ENCODE results near the gene DHRS2.

Gene DHRS2

DNA sequence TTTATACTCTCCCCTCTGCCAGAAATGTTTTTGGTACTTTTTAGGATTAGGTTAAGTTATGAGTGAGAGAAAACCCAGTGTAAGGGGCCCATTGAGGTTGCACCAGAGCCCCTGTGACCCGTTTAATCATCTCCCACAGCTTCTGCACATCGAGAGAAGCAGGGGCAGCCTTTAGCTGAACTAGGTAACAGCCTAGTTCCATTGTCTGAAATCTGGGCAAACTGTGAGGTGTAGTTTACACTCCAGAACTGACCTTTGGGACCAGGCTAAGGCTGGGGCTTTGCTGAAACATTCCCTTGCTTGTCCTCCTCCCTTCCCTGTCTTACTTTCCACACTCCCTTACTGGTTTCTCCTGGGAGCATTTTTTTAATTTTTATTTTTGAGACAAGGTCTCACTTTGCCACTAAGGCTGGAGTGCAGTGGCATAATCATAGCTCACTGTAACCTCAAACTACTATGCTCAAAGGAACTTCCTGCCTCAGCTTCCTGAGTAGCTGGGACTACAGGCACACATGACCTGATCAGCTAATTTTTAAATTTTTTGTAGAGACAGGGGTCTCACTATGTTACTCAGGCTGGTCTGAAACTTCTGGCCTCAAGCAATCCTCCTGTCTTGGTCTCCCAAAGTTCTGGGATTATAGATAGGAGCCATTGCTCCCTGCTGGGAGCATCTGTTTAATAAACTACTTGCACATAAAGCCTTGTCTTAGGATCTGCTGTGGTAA, 25.9 kb upstream of the DHRS2 start:
- Histone ChIP-seq H2AFZ (ENCODE audit: low read depth, low read length) (peak overlapping the region; percentile 66), H3K4me3 (ENCODE audit: low read depth in 1 of 2, low read length in 2 of 2) (no peak overlapping the region), H3K4me1 (ENCODE audit: insufficient read depth, low read length) (peaks cover 17% of the 10 kb centered on the region), H4K20me1 (ENCODE audit: insufficient read depth, low read length) (no peaks in the 10 kb centered on the region), H3K4me2 (ENCODE audit: insufficient read depth, low read length) (peak overlapping the region; percentile 36; the same call in 1 of the 2 replicates), H3K79me2 (ENCODE audit: insufficient read depth, low read length) (no peaks in the 10 kb centered on the region), H3K9ac (ENCODE audit: low read depth, low read length) (no peak overlapping the region), H3K27me3 (ENCODE audit: insufficient read depth, low read length, poor library complexity) (peaks cover 6% of the 10 kb centered on the region), H3K27ac (ENCODE audit: low read length) (peak overlapping the region; percentile 57), H3K9me3 (ENCODE audit: insufficient read depth, low read length, severe bottlenecking) (peaks cover 3% of the 10 kb centered on the region), H3K36me3 (ENCODE audit: insufficient read depth, low read length) (no peaks in the 10 kb centered on the region)
- no peak for TF ChIP-seq EZH2 (IDR thresholded peaks at IDR 0.05; ENCODE audit: borderline replicate concordance, low read depth, low read length, severe bottlenecking)
- TF ChIP-seq, protein P1, sequence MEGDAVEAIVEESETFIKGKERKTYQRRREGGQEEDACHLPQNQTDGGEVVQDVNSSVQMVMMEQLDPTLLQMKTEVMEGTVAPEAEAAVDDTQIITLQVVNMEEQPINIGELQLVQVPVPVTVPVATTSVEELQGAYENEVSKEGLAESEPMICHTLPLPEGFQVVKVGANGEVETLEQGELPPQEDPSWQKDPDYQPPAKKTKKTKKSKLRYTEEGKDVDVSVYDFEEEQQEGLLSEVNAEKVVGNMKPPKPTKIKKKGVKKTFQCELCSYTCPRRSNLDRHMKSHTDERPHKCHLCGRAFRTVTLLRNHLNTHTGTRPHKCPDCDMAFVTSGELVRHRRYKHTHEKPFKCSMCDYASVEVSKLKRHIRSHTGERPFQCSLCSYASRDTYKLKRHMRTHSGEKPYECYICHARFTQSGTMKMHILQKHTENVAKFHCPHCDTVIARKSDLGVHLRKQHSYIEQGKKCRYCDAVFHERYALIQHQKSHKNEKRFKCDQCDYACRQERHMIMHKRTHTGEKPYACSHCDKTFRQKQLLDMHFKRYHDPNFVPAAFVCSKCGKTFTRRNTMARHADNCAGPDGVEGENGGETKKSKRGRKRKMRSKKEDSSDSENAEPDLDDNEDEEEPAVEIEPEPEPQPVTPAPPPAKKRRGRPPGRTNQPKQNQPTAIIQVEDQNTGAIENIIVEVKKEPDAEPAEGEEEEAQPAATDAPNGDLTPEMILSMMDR (IDR thresholded peaks at IDR 0.05; ENCODE audit: borderline replicate concordance, extremely low read depth, low read length, poor library complexity, severe bottlenecking): no peak
- ATAC-seq (ENCODE audit: insufficient read depth, low read depth): peak; percentile 98
- peak; percentile 42 for DNase-seq

DNA sequence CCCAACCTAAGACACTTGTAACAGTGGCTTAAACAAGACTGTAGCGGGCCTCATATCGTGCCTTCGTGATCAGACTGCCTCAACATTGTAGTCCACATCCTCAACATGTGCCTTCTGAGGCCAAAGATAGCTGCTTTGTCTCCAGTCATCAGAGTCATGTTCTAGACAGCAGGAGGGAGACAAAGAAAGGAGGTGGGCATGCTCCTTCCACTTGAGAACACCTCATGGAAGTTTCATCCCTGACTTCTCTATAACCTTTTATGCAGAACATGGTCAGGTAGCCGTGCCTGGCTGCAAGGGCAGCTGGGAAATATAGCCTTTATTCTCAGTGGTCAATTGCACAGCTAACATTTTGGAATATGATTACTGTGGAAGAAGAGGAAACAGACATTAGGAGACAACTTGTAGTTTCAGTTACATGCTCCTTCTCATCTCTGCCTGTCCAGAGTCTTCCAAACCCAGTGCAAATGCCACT, 25.3 kb upstream of the DHRS2 start:
- Histone ChIP-seq H2AFZ (ENCODE audit: low read depth, low read length) (peak overlapping the region; percentile 66; the same call in 1 of the 2 replicates), H3K9ac (ENCODE audit: low read depth, low read length) (no peak overlapping the region), H3K36me3 (ENCODE audit: insufficient read depth, low read length) (no peaks in the 10 kb centered on the region), H3K4me2 (ENCODE audit: insufficient read depth, low read length) (no peak overlapping the region), H3K4me3 (ENCODE audit: low read depth in 1 of 2, low read length in 2 of 2) (no peak overlapping the region), H3K79me2 (ENCODE audit: insufficient read depth, low read length) (no peaks in the 10 kb centered on the region), H3K27me3 (ENCODE audit: insufficient read depth, low read length, poor library complexity) (peaks cover 6% of the 10 kb centered on the region), H3K4me1 (ENCODE audit: insufficient read depth, low read length) (peaks cover 17% of the 10 kb centered on the region), H3K9me3 (ENCODE audit: insufficient read depth, low read length, severe bottlenecking) (peaks cover 3% of the 10 kb centered on the region), H4K20me1 (ENCODE audit: insufficient read depth, low read length) (no peaks in the 10 kb centered on the region), H3K27ac (ENCODE audit: low read length) (peak overlapping the region; percentile 53)
- ATAC-seq (ENCODE audit: insufficient read depth, low read depth): peak; percentile 62; the same call in 2 of the 3 replicates
- TF ChIP-seq EZH2 (IDR thresholded peaks at IDR 0.05; ENCODE audit: borderline replicate concordance, low read depth, low read length, severe bottlenecking): no peak
- TF ChIP-seq, protein P1 (IDR thresholded peaks at IDR 0.05; ENCODE audit: borderline replicate concordance, extremely low read depth, low read length, poor library complexity, severe bottlenecking): no peak
- DNase-seq: no peak

DNA sequence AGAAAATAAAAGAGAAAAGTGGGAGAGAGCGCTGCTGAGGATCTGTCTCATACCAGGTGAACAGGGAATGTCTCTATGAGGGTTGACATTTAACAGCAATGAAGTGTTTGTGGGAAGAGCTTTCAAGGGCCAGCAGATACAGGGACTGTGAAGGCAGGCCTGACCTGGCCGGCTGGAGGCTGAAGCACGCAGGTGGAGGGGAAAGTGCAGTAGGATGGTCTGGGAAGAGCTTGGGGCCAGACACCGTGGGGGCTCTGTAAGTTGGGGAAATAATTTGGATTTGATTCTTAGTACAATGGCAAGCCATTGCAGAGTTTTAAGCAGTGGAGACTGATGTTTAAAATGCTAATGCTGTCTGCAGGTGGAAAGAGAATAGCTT, 23.8 kb upstream of the DHRS2 start:
- H3K27ac ChIP-seq (ENCODE audit: low read length): no peak overlapping the region
- H2AFZ ChIP-seq (ENCODE audit: low read depth, low read length): no peak overlapping the region
- ATAC-seq (ENCODE audit: insufficient read depth, low read depth) (no peak), DNase-seq (no peak)
- no peak for TF ChIP-seq EZH2 (IDR thresholded peaks at IDR 0.05; ENCODE audit: borderline replicate concordance, low read depth, low read length, severe bottlenecking)
- TF ChIP-seq, protein P1 (IDR thresholded peaks at IDR 0.05; ENCODE audit: borderline replicate concordance, extremely low read depth, low read length, poor library complexity, severe bottlenecking): no peak
- no peak overlapping the region for H3K4me3 ChIP-seq (ENCODE audit: low read depth in 1 of 2, low read length in 2 of 2)
- H4K20me1 ChIP-seq (ENCODE audit: insufficient read depth, low read length): no peaks in the 10 kb centered on the region
- no peak overlapping the region for H3K4me2 ChIP-seq (ENCODE audit: insufficient read depth, low read length)
- peaks cover 3% of the 10 kb centered on the region for H3K27me3 ChIP-seq (ENCODE audit: insufficient read depth, low read length, poor library complexity)
- no peaks in the 10 kb centered on the region for H3K36me3 ChIP-seq (ENCODE audit: insufficient read depth, low read length)
- H3K4me1 ChIP-seq (ENCODE audit: insufficient read depth, low read length): peaks cover 17% of the 10 kb centered on the region
- H3K9ac ChIP-seq (ENCODE audit: low read depth, low read length): no peak overlapping the region
- H3K79me2 ChIP-seq (ENCODE audit: insufficient read depth, low read length): no peaks in the 10 kb centered on the region
- peaks cover 3% of the 10 kb centered on the region for H3K9me3 ChIP-seq (ENCODE audit: insufficient read depth, low read length, severe bottlenecking)

Data from DND-41 (cell line).